Stomach (tissue), 4 donors: ENCODE data around the gene CHN2.

Experiments
- CTCF ChIP-seq, 7 experiments: fragments of 450-650 bp in 4 of 7; fragments of 200-600 bp in 3 of 7; sonication (generic) in 3 of 7; IDR thresholded peaks; one replicate each; pipeline ENCODE4 v1.5.1; 2016 to 2019; ENCODE audit warnings: antibody characterized with exemption in 7 of 7, control low read depth in 2 of 7, mild to moderate bottlenecking in 1 of 7
- POLR2A ChIP-seq, 4 donors: fragments of 450-650 bp; IDR thresholded peaks; one replicate each; pipeline ENCODE4 v1.6.1; 2016; ENCODE audit warnings: antibody characterized with exemption in 4 of 4, control low read depth in 2 of 4, mild to moderate bottlenecking in 1 of 4, moderate library complexity in 1 of 4
- POLR2AphosphoS5 ChIP-seq, 3 donors: sonication (generic); formaldehyde crosslinking; IDR thresholded peaks; one replicate each; pipeline ENCODE4 v1.6.1; 2016; ENCODE audit warnings: antibody characterized with exemption in 3 of 3

DNA sequence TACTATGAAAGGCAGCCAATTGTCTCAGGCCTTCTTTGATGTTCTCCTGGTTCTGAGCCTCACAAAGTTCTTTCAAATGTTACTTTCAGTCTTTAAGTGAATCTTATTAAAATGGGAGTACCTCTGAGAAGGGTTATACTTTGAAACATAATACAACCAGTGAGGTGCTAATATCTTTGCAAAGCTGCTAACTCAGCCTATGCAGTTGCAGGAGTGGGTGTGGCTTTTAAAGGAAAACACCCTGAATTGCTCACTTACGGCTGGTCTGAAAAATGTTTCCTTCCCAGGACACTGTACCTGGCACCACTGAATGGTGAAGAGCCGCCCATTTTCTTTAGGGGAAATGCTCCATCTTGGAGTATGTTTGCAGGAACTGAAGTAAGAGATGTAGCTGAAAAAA, 130.9 kb downstream of the CHN2 start:
- no peak for TF ChIP-seq POLR2AphosphoS5 (IDR thresholded peaks at IDR 0.05)
- TF ChIP-seq CTCF (IDR thresholded peaks at IDR 0.05): no peak
- TF ChIP-seq POLR2A (IDR thresholded peaks at IDR 0.05): no peak
